A673 (cell line): ENCODE measurements around the gene MAEL.
"Not testable (repeated sequence)": the region's sequence is repeated elsewhere in the genome, so short reads cannot be mapped to it uniquely, and the experiment has no call there.

Source experiments
- EZH2 ChIP-seq: fragments of 200-600 bp; sonication (generic); IDR thresholded peaks from 2 replicates; pipeline ENCODE4 v1.6.1; 2017; ENCODE audit warnings: borderline replicate concordance, low read depth, mild to moderate bottlenecking, mixed read lengths, antibody characterized with exemption, low read length; ENCODE audit not compliant: poor library complexity, severe bottlenecking
- TF ChIP-seq, protein P1 (sequence below): fragments of 300-800, 200-600 bp; sonication (generic); conservative IDR thresholded peaks from 2 replicates; pipeline ENCODE4 v1.5.1; 2017; ENCODE audit warnings: low read depth, mild to moderate bottlenecking, antibody characterized with exemption, low read length, moderate library complexity, mixed read lengths

GRCh38 chr1:167029553-167029952 lies 40.5 kb downstream of the MAEL start:
- TF ChIP-seq, protein P1, sequence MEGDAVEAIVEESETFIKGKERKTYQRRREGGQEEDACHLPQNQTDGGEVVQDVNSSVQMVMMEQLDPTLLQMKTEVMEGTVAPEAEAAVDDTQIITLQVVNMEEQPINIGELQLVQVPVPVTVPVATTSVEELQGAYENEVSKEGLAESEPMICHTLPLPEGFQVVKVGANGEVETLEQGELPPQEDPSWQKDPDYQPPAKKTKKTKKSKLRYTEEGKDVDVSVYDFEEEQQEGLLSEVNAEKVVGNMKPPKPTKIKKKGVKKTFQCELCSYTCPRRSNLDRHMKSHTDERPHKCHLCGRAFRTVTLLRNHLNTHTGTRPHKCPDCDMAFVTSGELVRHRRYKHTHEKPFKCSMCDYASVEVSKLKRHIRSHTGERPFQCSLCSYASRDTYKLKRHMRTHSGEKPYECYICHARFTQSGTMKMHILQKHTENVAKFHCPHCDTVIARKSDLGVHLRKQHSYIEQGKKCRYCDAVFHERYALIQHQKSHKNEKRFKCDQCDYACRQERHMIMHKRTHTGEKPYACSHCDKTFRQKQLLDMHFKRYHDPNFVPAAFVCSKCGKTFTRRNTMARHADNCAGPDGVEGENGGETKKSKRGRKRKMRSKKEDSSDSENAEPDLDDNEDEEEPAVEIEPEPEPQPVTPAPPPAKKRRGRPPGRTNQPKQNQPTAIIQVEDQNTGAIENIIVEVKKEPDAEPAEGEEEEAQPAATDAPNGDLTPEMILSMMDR: not testable (repeated sequence)
- not testable (repeated sequence) for TF ChIP-seq EZH2
